ENCODE data around the gene ZNG1E. TPM values are rescaled to one million over a fixed set of nuclear protein-coding genes. Genes with fewer than 3 reads are reported as not detected.
"Not testable (repeated sequence)": the region's sequence is repeated elsewhere in the genome, so short reads cannot be mapped to it uniquely, and the experiment has no call there.

Gene ZNG1E
- 10 to 100 TPM in 1 of 3 donors, 1 to 10 TPM in 2; 7.9 to 16.7 (median 9.8) TPM for polyA plus RNA-seq

DNA sequence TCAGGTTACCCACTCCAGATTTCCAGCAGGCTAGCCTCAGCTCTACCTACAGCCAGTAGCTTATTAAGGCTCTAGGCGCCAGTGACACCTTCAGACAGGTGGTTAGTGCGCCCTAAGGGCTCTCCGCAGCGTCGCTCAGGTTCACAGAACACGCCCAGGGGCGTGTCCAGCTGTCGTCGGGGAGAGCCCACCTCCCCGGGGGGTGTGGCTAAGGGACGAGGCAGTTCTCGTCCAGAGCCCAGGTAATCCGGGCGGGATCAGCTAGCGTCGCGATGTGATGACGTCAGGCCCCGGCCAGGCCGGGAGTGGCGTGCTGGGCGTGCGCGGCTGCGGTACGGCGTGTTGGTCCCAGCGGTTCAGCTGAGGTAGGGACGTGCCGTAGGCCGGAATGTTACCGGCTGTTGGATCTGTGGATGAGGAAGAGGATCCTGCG, at the start of gene ZNG1E:
ZNG1E (plus strand) TSS at position 340 of the 433 bp plus-strand sequence; CDS start at position 389, 49 bp downstream.
- peak within 1 kb of the TSS; percentile 73 to 81 (median 76) for H3K4me3 Mint-ChIP-seq
- not testable (repeated sequence) for H3K9me3 Mint-ChIP-seq; H3K27me3 Mint-ChIP-seq (ENCODE audit: low read depth in 3 of 3); H3K36me3 Mint-ChIP-seq
- H3K27ac Mint-ChIP-seq, result peak within 1 kb of the TSS; percentile 42 to 84 (median 74)
- H3K4me1 Mint-ChIP-seq, result peaks cover 4 to 12% of the 10 kb centered on the region in 2 donors
- DNase-seq, result peak; percentile 46 to 69 (median 66)

DNA sequence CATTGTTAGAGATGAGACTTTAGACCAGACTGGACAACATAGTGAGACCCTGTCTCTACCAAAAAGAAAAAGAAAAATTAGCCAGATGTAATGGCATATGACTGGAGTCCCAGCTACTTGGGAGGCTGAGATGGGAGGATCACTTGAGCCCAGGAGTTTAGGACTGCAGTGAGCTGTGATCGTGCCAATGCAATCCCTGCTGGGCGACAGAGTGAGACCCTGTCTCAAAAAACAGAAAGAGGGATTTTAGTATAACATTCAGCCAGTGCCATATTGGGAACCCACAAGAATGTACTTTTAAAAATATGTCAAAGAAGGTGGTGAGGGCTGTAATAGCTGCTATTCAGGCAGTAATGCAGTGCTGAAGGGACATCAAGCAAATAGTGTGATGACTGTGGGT, 2.1 kb upstream of the ZNG1E start:
- not testable (repeated sequence) for H3K9me3 Mint-ChIP-seq; DNase-seq; H3K27me3 Mint-ChIP-seq (ENCODE audit: low read depth in 3 of 3); H3K36me3 Mint-ChIP-seq; H3K27ac Mint-ChIP-seq; H3K4me3 Mint-ChIP-seq
- peaks cover 4 to 12% of the 10 kb centered on the region in 2 donors for H3K4me1 Mint-ChIP-seq

DNA sequence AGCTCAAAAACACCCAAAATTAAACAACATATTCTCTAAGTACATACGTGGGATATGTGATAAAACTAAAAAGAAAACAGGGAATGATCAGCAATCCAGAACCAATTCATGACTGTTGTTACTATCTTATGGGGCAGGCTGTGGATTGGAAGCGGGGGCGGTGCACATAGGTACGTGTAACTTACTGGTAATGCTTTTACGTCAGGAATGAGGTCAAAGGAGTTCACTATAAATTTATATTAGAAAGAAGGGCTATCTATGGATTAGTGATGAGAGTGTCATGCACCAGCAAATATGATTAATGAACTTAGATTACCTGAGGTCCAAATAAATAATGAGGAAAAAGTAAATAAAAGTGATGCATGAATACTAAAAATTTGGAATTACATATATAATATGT, 710 bp upstream of the ZNG1E start:
- DNase-seq; H3K27me3 Mint-ChIP-seq (ENCODE audit: low read depth in 3 of 3); H3K9me3 Mint-ChIP-seq; H3K36me3 Mint-ChIP-seq: not testable (repeated sequence)
- Mint-ChIP-seq H3K4me3 (peak overlapping the region; percentile 72 to 81 (median 76)), H3K27ac (peak overlapping the region in 5 of 6 donors; percentile 42 to 78 (median 69)), H3K4me1 (peaks cover 4 to 12% of the 10 kb centered on the region in 2 donors)

DNA sequence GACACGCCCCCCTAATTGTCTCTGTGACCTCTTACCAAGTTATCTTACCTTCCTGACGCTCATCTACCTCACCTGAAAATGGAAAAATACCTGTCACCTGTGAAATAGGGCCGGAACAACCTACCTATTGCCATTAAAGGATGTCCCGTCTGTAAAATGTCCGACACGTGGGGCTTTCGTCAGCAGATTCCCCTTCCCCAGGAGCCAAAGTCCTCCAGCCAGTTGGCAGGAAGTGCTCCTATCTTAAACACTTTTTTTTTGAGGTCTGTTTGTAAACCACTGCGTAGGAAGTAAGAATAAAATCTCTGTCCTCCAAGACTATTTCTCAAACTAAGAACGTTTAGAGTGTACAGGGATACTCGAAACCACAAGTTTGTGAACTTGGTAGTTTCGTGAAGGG, 661 bp downstream of the ZNG1E start:
- not testable (repeated sequence) for H3K9me3 Mint-ChIP-seq; H3K27me3 Mint-ChIP-seq (ENCODE audit: low read depth in 3 of 3); H3K36me3 Mint-ChIP-seq
- peak; percentile 9 to 28 (median 20) for DNase-seq
- peaks cover 4 to 12% of the 10 kb centered on the region in 2 donors for H3K4me1 Mint-ChIP-seq
- H3K27ac Mint-ChIP-seq, result peak overlapping the region in 3 of 6 donors; percentile 71 to 84 (median 84)
- peak overlapping the region; percentile 36 to 77 (median 64) for H3K4me3 Mint-ChIP-seq

DNA sequence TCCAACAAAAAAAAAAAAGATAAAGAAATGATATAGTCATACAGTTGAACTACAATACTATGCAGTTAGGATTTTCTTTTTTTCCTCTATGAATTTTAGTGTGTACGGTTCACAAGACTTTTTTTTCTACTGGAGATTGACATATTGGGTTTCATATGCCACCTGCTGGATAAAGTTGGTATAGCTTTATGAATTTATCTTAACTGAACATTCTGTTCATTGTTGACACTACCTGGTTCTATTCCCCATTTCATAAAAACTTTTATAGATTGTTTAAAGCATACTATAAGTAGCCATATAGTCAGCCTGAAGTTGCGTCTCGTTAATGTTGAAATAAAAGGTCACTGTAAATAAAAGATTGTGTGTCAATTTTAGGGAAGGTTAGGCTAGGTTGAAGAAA, 2.8 kb downstream of the ZNG1E start:
- peak in 2 of 3 donors; percentile 20 to 21 for DNase-seq
- H3K27me3 Mint-ChIP-seq (ENCODE audit: low read depth in 3 of 3); H3K36me3 Mint-ChIP-seq; H3K4me3 Mint-ChIP-seq; H3K27ac Mint-ChIP-seq; H3K9me3 Mint-ChIP-seq: not testable (repeated sequence)
- peaks cover 4 to 12% of the 10 kb centered on the region in 2 donors for H3K4me1 Mint-ChIP-seq

DNA sequence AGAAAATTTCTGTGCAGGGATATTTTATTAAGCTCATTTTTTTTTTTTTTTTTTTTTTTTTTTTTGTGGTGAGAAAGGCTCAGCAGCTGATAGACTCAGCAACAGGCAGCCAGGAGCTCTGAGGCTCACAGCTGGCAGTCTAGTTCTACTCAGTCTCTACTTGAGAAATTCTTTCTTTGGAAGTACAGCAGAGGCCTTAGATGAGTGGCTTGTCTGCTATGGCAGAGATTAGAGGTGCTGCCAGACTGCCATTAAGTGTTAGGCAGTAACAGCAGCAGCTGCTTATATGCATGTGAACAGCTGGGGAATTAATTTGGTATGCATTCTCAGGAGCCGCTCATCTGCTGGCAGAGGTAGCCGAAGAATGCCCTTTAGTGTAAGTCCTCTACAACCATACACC, 27.8 kb downstream of the ZNG1E start:
- not testable (repeated sequence) for DNase-seq; H3K36me3 Mint-ChIP-seq; H3K27ac Mint-ChIP-seq; H3K4me3 Mint-ChIP-seq; H3K27me3 Mint-ChIP-seq (ENCODE audit: low read depth in 3 of 3); H3K9me3 Mint-ChIP-seq; H3K4me1 Mint-ChIP-seq

DNA sequence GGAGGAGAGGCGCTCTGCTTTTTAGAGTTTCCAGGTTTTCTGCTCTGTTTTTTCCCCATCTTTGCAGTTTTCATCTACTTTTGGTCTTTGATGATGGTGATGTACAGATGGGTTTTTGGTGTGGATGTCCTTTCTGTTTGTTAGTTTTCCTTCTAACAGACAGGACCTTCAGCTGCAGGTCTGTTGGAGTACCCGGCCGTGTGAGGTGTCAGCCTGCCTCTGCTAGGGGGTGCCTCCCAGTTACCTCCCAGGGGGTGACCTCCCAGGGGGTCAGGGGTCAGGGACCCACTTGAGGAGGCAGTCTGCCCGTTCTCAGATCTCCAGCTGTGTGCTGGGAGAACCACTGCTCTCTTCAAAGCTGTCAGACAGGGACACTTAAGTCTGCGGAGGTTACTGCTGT, 38.7 kb downstream of the ZNG1E start:
- not testable (repeated sequence) for DNase-seq; H3K27ac Mint-ChIP-seq; H3K4me1 Mint-ChIP-seq; H3K27me3 Mint-ChIP-seq (ENCODE audit: low read depth in 3 of 3); H3K36me3 Mint-ChIP-seq; H3K9me3 Mint-ChIP-seq; H3K4me3 Mint-ChIP-seq

DNA sequence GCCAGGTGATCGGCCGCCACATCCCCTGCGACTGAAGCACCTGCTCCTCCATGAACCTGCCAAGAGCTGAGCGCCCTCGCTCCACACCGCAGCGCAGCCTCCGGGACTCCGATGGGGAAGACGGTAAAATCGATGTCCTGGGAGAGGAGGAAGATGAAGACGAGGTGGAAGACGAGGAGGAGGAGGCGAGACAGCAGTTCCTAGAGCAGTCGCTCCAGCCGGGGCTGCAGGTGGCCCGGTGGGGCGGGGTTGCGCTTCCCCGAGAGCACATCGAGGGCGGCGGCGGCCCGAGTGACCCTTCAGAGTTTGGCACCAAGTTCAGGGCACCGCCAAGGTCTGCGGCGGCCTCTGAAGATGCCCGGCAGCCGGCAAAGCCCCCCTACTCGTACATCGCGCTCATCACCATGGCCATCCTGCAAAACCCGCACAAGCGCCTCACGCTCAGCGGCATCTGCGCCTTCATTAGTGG, 61.4 kb downstream of the ZNG1E start, which contains the start of gene FOXD4L4:
FOXD4L4 (plus strand) TSS at position 51 of the 469 bp plus-strand sequence; CDS start at position 51, 0 bp downstream.
- not testable (repeated sequence) for H3K36me3 Mint-ChIP-seq; H3K27ac Mint-ChIP-seq; H3K27me3 Mint-ChIP-seq (ENCODE audit: low read depth in 3 of 3); H3K4me1 Mint-ChIP-seq; H3K9me3 Mint-ChIP-seq; H3K4me3 Mint-ChIP-seq; DNase-seq

DNA sequence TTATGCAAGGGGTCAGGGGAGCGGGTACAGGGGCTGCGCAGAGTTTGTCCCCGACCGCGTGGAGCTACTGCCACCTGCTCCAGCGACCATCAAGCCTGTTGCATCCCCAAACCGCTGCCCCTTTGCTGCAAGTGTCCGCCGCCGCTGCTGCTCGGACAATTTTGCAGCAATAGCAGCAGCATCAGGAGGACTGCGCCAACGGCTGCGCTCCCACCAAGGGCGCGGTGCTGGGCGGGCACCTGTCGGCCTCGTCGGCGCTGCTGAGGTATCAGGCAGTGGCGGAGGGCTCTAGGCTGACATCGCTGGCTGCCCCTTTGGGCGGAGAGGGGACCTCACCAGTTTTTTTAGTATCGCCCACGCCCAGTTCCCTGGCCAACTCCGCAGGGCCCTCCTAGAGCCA, 62.4 kb downstream of the ZNG1E start:
- not testable (repeated sequence) for DNase-seq; H3K9me3 Mint-ChIP-seq; H3K4me3 Mint-ChIP-seq; H3K4me1 Mint-ChIP-seq; H3K27me3 Mint-ChIP-seq (ENCODE audit: low read depth in 3 of 3); H3K27ac Mint-ChIP-seq; H3K36me3 Mint-ChIP-seq

Other genes starting within 250 kb of the ZNG1E start
- gene FOXD4L4, start 61.2 kb downstream of the ZNG1E start, polyA plus RNA-seq, result not detected

All from immature natural killer cell (primary cell).